NCI-H1694 treated with DMSO at 0.1 percent for 48 hours (cell line): ENCODE measurements around the gene TASOR2.

Experiments used
- DNase-seq: peaks from one replicate; lab custom pipeline; 2025; lab: John Stamatoyannopoulos, UW

Gene TASOR2, protein sequence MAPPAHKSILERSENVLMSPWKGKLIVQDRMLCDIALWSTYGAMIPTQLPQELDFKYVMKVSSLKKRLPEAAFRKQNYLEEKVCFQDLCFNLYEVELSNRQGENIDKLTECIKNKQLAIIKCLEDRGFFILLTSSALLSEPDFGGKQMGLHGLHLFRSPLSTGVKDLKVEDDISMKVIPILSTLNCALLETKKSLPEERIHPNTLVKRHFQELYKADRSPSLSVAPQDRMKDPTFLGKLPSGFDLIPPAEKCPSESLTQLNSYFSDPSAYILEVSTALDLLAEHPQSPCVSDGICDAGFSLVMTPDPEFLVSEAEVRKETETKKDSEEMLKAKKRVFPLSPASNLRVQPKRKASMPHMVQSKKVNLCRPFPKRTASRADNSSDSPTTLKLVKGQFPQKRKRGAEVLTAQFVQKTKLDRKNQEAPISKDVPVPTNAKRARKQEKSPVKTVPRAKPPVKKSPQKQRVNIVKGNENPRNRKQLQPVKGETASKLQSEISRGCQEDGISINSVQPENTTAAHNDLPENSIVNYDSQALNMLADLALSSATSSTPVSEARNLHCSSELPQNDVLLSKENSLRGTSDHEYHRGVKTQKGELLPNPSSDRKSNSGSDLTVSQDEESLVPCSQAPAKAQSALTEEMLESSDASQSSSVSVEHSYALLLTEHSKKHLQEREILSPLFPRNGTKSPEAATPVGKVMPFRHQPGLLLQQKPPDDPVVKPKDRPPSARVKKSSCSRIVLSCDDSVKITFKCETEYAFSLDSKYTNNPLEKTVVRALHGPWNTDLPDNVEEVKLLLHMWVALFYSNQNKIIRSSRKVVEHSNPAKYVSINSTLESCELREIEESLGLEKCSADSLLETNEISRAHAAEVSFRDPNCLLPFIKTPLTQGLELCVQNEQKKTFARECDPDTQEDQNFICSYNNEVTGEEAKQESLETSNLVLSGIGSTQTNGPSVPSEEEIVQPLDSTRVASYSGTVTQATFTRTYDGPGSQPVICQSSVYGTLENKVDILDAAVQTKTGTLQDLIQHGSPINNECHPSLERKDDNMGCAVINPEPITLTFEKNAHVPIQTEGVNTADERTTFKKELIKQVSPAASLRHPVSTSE (N-terminal part only)

DNA sequence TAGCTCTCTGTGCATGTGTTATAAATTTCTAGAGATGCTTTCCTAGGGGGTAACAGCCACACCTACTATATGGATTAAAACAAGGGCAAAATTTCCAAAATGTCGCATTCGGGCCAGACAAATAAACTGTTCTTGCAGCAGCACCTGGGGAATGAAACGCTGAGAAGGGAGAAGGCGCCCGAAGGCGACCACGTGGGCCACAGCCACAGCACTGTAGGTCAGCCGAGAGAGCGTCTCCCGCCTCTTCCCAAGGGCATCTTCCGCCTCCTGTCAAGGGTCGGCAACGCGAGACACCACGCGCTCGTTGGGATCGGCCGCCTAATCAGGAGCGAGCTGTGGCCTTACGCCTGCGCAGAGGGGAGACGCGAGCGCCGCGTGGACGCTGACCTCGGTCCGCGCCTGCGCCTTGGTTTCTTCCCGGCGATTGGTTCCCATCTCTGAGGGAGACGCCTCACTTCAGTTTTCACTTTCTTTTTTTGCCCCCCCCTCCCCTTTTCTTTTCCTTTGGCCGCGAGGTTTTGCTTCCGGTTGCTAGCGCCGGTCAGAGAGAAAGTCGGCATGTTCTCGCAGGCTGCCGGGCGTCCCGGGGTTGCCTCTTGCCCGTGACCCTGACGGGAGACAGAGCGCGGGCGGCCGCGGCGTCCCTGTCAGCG lies at the start of gene TASOR2:
Gene TASOR2 (plus strand): TSS at position 521 of the 653 bp plus-strand sequence. CDS start 35,805 bp downstream, outside the sequence.
- peak; percentile 87 for DNase-seq

DNA sequence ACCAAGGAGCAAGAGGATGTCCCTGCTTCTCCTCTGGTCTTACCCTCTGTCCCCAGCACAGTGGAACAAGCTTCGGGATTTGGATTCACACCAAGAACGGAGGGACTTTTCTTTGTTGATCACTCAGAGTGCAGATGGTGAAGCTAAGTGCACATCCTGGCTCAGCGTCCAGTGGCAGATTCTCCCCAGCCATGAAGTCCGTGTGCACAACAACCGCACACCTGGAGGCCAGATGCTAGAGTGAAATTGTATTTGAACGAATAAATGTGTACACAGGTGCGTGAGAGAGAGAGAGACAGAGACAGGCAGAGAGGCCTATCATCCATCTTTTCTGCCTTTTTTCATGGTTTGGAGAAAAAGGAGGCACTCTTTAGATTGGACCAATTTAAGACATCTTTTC lies 49.7 kb upstream of the TASOR2 start:
- DNase-seq, result no peak

DNA sequence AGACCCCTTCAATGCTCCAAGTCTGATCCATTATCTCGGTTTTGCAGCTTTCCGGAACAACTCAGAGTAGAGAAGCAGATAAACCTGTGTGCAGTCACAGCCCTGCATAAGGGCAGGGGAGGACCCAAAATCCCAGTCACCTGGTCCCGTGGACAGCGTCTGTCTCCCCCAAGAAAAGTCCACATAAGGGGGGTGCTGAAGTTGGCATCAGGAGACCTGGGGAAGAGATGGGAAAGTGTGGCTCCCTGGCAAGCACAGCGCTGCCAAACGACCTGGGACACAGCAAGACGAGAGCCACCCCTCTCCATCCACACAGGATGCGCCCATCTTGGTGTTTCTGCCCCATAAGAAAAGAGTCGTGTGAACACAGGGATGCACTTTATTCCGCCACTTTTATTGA lies 46.1 kb upstream of the TASOR2 start:
- no peak for DNase-seq

DNA sequence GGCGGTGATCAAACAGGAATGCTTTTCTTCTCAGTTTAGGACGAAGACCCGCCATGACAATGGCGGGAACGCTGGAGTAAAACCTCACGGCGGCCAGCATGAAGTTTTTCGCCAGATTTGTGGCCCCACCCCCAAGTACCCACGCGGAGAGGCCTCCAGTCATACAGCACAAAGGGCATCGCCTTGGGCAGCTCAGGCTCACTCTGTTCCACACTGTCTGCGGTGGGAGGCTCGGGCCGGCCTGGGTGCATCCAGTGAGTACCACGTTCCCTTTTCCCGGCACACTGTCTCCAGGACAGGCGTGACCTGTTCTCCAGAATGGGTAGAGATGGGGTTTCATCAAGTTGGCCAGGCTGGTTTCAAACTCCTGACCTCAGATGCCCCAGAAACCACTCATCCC lies 45.6 kb upstream of the TASOR2 start:
- no peak for DNase-seq

DNA sequence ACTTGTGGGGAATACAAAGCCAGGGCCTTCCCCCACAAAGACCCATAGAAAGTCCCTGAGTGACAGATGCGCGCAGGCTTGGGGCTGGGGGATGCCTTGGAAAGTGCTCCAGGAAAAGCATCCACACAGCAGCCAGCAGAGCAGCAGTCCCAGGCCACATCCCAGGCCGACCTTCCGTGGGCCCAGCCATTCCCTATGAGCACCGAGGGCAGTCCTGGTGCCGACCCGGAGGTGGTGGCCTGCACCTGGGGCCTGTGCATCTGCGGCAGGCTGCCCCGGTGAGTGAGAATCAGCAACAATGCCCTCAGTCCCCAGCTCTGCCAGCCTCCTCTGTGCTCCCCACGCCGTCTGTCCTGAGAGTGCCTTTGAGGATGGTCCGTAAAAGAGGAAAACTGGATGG lies 44.6 kb upstream of the TASOR2 start:
- DNase-seq, result no peak

DNA sequence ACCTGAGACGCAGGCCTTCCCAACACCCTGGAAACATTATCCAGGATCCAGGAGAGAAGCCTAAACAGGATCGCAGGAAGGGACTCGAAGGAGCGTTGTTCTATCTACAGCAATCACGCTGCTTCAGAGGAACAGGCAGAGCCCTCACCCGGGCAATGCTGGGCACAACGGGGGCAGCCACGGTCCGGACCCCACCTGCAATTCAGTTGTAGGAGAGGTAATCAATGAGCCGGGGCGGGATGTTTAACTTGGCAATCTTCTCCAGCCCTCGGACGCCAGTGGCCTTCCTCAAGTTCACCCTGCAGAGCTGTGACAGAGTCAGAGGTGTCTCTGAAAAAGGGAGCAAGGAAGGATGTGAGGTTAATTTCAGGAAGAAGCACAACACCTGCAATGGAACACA lies 44.1 kb upstream of the TASOR2 start:
- DNase-seq, result no peak

DNA sequence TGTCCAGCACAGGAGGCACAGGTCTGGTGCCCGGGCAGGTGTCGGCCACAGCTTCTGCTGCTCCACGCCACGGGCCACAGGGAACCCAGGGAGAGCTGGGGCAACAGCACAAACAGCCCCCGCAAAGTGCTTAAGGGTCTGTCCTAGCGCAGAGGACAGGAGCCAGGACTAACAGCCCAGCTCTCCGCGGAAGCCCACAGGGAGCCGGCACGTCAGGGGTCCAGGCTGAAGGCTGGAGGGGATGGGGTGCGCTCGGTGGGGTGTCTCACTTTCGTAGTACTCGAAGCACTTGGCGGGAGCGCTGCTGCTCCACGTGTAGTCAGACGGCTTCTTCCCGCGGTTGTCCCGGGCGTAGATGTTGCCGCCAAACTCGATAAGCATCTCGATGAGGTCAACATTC lies 43.1 kb upstream of the TASOR2 start:
- DNase-seq, result no peak

- DNase-seq, result no peak
These were observed 41.1 kb upstream of the TASOR2 start for GRCh38 chr10:5643346-5644067.

DNA sequence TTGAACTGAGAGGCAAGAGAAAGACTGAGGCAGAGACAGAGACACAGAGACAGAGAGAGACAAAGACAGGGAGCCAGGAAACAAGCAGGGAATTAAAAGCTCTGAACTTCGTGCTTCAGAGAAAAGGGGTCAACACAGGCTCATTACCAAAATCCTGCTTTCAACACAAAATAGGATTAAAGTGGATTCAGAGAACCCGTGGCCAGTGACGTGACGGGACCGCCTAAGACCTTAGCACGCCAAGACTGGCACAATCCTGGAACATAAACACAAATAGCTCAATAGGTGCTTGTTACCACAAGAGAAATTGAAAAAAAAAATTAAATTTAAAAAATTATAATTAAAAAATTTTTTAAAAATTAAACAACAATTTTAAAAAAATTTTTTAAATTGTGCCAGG lies 39.7 kb upstream of the TASOR2 start:
- no peak for DNase-seq

GRCh38 chr10:5645375-5645774 lies 39.3 kb upstream of the TASOR2 start:
- no peak for DNase-seq

- no peak for DNase-seq
These were observed 38.6 kb upstream of the TASOR2 start for GRCh38 chr10:5645944-5646617.

DNA sequence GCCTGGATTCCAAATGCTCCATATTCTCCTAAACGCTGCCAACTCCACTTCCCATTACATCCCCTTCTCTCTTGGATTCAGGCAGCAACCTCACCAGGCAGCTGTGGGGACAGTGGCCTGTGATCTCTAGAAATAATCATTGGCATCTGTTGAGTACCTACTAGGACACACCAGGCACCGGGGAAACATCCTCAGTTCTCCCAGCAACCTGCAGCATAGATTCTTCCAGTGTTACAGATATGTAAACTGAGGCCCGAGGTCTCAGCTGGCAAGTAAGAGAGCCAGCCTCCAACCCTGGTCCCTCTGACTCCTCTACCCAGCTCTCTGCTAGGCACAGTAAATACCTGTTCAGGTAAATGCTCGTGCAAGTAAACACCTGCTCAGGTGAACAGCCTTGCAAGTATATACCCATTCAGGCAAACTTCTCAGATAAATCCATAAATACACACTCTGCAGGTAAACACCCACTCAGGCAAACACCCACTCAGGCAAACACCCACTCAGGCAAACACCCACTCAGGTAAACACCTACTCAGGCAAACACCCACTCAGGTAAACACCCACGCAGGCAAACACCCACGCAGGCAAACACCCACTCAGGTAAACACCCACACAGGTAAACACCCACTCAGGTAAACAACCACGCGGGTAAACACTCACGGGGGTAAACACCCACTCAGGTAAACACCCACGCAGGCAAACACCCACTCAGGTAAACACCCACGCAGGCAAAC lies 37.0 kb upstream of the TASOR2 start:
- no peak for DNase-seq

- no peak for DNase-seq
These were observed 35.9 kb upstream of the TASOR2 start for GRCh38 chr10:5648494-5649457.

GRCh38 chr10:5649746-5650145 lies 34.9 kb upstream of the TASOR2 start:
- no peak for DNase-seq

DNA sequence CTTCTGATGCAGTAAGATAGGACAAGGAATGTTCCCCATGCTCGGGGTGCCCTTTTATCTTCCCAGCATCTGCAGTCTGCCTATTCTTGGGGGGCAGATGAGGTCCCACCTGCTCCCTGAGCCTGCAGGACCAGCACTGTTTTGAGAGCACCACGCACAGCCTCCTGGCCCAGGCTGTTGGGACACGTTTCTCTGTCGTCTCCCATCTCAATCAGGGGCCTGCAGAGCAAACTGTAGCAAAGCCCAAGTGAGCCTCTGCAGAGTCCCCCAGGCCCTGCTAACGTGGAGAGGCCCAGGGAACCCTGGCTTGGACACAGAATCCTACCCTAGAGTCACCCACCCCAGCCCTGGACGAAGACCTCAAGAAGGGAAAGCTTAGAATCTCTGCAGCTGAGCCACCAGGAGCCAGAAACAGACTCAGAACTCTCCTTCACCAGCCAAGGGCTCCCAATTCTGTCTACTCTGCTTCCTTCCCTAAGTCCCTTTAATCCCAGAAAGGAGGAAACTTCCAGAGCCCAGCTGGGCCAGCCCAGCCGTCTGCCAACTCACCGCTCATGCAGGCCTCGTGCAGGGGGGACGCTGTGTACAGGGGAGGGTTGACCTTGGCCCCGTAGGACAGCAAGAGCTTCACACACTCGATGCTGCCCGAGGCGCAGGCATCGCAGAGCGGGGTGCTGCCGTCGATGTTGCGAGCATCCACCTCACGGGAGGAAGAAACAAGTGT lies 33.8 kb upstream of the TASOR2 start:
- DNase-seq, result no peak

DNA sequence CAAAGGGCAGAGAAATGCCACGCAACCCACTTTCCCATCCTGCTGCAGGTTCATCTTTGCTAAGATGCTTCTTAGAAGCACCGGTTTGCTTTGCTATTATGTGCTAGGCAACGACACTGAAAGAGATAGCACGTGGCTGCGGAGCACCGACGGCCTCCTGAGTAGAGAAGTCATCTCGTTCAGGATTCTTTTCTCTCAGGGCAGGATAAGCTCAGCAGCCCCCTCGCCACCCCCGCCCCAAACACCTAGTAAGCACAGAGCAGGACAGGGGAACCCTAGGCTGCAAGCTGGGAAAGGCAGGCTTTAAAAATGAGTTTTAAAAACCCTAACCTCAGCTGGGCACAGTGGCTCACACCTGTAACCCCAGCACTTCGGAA lies 33.3 kb upstream of the TASOR2 start:
- no peak for DNase-seq

DNA sequence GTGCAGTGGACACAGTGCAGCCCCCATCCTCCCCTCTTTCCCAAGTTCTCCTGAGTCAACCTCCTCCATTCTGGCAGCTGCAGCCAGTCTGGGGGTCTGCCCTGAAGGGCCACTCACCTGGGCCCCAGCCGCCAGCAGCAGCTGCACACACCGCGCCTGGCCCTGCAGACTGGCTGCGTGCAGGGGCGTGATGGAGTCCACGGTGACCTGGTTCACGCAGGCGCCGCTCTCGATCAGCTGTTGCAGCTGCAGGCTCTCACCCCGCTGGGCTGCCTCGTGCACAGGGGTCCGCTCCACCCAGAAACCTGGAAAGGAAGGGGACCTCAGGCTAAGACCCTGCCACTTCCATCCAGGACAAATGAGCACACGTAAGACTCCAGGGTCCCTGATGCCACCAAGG lies 31.9 kb upstream of the TASOR2 start:
- no peak for DNase-seq

- DNase-seq, result no peak
These were observed 30.4 kb upstream of the TASOR2 start for GRCh38 chr10:5654218-5654755.
